GM18526 (cell line): ENCODE data around the gene C19orf67.

Source experiments
- POLR2A ChIP-seq: IDR thresholded peaks from 3 replicates; pipeline ENCODE4 v1.6.1; 2011; ENCODE audit not compliant: insufficient read length; ENCODE audit errors: extremely low read depth

C19orf67 gene

GRCh38 chr19:14113762-14114414 lies 28.3 kb upstream of the C19orf67 start:
- no peak for TF ChIP-seq POLR2A

- TF ChIP-seq POLR2A: no peak
These were observed 27.3 kb upstream of the C19orf67 start for GRCh38 chr19:14112809-14113385.

GRCh38 chr19:14112051-14112808 lies 26.6 kb upstream of the C19orf67 start:
- no peak for TF ChIP-seq POLR2A

GRCh38 chr19:14111486-14111885 lies 25.9 kb upstream of the C19orf67 start:
- no peak for TF ChIP-seq POLR2A

GRCh38 chr19:14110650-14111049 lies 25.1 kb upstream of the C19orf67 start:
- no peak for TF ChIP-seq POLR2A

- TF ChIP-seq POLR2A: no peak
These were observed 22.2 kb upstream of the C19orf67 start for GRCh38 chr19:14107581-14108461.

- TF ChIP-seq POLR2A: no peak
These were observed 21.3 kb upstream of the C19orf67 start for GRCh38 chr19:14106840-14107239.

- no peak for TF ChIP-seq POLR2A
These were observed 20.1 kb upstream of the C19orf67 start for GRCh38 chr19:14105680-14106079.

- no peak for TF ChIP-seq POLR2A
These were observed 17.7 kb upstream of the C19orf67 start for GRCh38 chr19:14103310-14103709.

- TF ChIP-seq POLR2A: no peak
These were observed 17.2 kb upstream of the C19orf67 start for GRCh38 chr19:14102756-14103155.

- no peak for TF ChIP-seq POLR2A
These were observed 16.6 kb upstream of the C19orf67 start for GRCh38 chr19:14102102-14102696.

- no peak for TF ChIP-seq POLR2A
These were observed 15.5 kb upstream of the C19orf67 start for GRCh38 chr19:14101003-14101545.

- no peak for TF ChIP-seq POLR2A
These were observed 12.1 kb upstream of the C19orf67 start for GRCh38 chr19:14097532-14098151.

- TF ChIP-seq POLR2A: no peak
These were observed 10.8 kb upstream of the C19orf67 start for GRCh38 chr19:14096272-14096992.
